Measurements from ENCODE around the gene CATSPER3.

GRCh38 chr5:135047347-135047695, 79.6 kb downstream of the CATSPER3 start:
- TF ChIP-seq CTCF (conservative IDR thresholded peaks at IDR 0.05 in 1 of 2, IDR thresholded peaks at IDR 0.05 in 1 of 2; ENCODE audit: low read depth in 1 of 2, low read length in 2 of 2): no peak
- no peak for TF ChIP-seq EZH2 (IDR thresholded peaks at IDR 0.05; ENCODE audit: low read length, missing control alignments)

Data from fibroblast of lung (primary cell).